Measurements from ENCODE around the gene ZNF19.

ZNF19 gene

DNA sequence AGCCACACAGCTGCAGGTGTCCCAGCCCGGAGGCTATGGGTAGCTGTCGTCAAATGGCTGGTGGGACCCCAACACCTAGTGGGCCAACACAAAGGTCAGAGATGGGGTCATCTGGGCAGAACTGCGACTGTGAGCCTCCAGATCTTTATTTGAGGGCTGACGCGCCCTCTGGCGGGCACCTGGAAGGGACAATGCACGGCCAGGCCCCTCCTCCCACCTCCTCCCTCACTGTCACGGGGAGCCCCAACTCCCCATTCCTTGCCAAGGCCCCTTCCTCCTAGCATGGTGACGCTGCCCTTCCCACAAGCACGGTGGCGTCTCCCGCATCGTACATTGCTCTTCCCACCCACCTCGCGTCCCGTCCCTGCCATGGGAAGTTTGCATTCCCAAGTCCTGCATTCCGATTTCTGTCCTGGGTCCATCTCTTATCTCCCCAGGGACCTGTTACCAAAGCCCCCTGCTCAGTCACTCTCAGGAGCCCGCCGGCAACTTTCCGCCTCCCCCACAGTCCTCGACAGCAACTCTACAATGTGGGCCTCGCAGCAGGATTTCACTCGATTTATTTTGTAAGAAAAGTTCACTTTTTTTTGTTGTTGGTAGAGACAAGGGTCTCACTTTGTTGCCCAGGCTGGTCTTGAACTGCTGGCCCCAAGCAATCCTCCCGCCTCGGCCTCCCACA lies 48.3 kb downstream of the ZNF19 start:
- DNase-seq, result peak in 1 of 2 donors; percentile 40

DNA sequence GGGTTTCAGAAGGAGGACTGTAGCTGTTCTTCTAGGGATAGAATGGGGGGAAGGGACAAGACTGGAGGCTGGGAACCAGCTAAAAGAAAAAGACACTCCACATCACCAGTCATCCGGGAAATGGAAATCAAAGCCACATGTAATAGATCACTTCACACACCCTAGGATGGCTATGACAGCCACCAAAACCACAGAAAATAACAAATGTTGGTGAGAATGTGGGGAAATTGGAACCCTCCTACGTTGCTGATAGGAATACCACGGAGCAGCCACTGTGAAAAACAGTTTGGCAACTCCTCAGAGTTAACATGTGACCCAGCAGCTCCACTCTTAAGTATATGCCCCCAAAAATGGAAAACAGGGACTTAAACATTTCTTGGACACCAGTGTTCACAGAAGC lies 49.6 kb downstream of the ZNF19 start:
- no peak for DNase-seq

DNA sequence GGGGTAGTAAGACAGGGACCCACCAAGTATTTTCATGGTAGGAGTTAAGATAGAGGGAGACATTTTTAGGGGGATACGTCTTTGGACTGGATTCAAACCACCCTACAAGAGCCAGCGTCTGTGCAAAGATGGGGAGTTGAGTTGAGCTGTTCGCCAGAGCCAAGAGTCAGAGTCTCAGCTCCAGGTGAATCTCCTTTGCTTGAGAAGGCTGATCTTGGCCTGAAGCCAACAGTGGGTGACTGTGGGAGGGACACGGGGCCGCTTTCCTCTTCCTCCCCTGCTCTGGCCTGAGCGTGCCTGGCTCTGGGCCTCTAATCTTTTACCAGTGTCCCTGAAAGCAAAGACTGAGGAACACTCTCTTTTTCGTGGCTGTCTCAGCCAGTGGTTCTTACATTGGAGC lies 52.7 kb downstream of the ZNF19 start:
- no peak for DNase-seq

DNA sequence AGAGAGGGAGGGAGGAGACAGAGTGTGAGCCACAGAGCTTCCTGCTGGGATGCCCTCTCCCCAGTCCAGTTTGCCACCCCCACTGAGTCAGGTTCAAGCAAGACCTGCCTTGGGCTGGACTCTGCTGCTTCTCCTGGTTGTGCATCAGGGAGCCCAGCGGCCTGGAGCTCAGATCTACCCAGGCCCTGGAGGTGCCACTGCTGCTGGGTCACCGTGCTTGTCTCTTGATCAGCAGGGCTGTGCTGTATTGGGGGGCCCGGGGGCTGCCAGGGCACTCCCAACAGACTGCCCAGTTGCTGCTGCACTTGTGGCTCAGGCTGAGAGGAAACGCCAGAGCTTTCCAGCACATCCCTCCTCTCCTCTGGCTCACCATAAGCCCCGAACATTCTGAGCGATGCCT lies 56.2 kb downstream of the ZNF19 start:
- DNase-seq, result no peak

DNA sequence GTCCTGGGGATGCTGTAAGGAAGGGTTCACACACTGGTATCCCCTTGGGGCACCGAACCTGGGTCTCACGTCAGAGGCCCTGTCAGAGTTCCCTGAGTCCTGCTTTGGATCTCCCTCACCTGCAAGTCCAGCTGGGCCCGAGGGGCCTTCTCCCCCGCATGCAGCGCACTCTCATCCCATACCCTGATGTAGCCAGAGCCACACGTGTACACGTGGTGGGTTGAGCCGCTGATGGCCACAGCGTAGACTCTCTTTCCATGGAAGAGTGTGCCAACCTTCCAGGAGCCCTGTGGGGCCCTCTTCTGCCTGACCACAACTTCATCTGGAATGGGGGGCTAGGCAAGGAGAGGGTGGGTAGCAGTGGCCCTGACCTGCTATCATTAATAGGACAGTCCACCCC lies 57.1 kb downstream of the ZNF19 start:
- DNase-seq, result no peak

DNA sequence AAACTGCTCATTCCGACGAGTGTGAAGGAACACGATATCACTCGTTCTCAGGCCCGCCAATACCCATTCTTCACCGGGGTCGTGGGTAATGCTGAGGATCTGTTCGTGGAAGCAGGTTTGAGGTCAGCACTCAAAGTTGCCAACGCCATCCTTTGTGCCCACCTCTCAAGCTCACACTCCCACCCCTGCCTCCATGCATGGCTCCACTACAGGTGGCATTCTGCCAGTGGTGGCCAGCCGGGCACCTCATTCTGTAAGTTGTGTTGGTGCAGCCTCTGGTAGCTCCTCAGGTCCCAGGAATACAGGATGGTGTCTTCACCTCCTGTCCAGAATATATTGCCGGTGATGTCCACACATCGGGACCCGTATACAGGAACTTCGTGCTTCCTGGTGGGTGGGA lies 57.9 kb downstream of the ZNF19 start:
- DNase-seq, result no peak

DNA sequence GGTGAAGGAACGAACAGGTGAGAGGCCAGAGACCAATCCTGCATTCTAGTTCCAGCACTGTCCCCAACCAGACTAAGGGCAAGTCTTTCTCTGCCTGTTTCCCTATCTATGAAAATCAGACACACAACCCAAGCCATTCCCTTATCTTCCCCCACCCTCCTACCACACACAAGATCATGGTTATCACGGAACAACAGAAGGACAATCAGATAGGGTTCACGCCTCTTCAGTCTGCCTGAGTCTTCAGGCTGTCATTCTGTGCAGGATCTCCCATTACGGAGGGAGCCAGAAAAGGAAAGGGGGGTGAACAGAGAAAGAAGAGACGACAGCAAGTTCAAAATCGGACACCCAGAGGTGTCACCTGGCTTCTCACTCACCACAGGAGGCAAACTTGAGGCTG lies 58.4 kb downstream of the ZNF19 start:
- DNase-seq, result no peak

DNA sequence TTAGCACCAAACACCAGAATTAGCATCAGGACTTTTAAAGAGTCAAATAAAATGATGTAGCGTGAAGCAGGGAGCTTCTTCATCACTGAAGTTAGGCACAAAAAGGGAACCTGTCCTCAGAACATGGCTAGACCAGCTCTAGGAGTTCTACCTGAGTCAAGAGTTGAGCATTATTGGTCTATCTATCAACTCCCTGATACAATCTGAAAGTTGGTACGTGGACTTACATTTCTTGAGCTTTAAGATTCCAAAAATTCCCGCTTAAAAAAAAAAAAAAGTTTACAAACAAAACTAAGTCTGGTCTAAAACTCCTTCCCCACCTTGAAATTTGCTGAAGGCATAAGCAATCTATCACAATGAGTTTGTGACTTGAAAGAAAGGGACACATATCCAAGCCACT lies 59.5 kb downstream of the ZNF19 start:
- no peak for DNase-seq

DNA sequence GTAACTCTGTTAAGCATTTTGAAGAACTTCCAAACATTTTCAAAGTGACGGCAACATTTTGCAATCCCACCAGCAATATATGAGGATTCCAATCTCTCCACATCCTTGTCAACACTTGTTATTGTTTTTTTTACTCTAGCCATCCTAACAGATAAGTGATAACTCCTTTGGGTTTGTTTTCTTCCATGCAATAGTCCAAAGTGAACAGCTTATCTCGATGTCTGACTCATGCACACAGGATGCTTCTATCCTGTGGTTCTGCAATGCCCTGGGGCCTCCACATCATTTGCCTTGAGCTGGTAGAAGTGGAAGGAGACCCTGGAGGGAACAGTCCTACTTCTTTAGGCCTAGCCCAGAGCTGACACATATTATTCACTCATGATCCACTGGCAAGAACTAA lies 60.2 kb downstream of the ZNF19 start:
- no peak for DNase-seq

DNA sequence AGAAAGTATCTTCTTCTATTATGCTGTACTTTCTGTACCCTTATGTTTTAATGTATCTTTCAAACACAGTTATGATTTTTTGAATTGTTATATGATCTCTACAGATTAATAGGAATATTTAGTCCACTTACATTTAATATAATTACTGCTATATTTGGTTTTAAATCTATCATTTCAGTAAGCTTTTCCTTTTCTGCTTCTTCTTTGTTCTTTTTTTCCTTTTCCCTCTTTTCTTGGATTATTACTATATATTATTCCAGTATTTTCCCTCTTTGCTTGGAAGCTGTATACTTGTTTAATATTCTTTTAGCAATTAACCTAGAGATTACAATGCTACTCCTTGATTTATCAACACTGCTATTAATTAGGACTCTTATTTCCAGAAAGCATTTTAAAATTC lies 60.7 kb downstream of the ZNF19 start:
- no peak for DNase-seq

DNA sequence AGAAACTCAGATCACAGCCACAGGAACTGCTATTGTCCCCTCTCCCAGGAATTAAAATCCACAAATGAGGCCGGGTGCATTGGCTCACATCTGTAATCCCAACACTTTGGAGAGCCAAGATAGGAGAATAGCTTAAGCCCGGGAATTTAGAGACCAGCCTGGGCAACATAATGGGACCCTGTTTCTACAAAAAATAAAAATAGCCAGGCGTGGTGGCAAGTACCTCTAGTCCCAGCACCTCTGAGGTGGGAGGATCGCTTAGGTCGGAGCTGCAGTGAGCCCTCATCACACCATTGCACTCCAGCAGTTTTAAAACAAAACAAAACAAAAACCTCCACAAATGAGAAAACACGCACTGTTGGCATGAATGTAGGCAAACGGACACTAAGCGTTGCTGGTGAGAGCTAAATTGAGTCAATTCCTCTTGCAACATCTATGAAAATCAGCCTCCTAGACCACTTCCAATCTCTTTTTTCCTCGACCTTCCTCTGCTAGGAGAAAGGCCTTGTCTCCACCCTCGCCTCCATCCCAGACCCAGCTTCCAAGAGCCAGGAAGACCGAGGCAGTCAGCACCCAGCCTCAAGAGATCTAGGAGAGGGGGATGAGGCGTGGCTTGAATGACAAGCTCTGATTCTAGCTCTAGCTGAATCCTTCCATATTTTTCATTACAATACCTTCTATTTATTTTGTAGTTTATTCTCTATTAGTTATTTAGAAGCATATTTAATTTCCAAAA lies 62.1 kb downstream of the ZNF19 start:
- DNase-seq, result no peak

DNA sequence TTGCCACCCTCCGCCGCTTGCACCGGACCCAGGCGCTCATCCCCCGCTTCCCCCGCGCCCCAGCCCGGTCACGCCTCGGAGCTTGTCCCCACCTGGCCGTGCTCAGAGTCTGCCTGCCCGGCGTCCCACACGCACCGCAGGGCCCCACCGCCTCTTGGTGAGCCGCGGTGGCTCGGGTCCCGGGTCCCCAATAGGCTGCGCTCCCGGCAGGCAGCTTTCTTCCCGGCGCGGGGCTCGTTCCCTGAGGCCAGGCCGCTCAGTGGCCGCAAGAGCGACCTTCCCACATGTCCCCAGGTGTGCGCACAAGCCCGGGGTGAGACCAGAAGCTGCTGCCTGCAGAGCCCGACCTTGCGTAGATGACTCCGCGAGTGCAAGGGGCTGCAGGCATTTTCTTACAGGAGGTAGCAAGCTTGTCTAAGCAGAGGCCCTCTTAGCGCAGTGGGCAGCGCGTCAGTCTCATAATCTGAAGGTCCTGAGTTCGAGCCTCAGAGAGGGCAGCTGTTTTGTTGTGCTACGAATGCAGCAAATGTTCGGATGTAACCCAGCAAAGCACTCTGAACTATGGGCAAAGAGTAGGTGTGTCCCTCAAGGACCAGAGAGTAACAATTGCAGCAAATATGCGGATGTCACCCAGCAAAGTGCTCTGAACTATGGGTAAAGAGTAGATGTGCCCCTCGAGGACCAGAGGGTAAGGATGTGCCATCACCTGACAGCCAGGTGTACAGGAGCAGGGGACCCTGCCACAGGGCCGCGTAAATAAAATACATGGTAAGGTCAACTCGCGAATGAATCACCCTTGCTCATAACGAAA lies 62.9 kb downstream of the ZNF19 start:
- peak; percentile 23 to 50 for DNase-seq

DNA sequence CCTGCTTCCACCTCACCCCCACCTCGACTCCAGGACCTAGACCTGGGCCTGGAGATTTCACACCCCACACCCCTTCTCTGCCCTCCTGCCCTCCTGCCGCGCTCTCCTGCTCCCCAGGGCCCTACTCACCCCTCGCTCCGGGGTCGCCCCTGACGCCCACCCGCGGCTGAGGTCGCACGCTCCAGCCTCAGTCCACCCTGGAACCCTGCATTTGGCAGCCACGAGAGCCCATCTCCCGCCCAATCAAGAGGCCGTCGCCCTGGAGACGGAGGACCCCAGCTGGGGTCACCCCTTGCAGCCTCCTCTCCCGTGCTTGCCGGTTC lies 63.4 kb downstream of the ZNF19 start:
- no peak for DNase-seq

DNA sequence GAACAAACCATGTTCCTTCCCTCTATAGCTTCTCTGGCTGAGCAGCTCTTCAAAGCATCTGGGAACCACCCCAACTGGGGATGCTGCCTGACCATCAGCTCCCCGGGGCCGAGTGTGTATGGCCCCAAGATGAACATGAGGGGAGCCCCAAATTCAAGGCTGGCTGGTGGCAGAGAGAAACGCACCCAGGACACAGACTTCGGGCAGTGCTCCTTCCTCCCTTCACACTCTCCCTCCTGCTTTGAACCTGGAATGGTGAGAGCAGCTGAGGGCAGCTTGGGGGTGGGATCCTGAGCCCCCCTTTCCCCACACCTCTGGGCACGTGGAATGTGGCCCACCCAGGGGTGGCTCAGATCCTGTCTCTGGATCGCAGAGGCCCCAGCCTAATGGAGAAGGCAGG lies 64.5 kb downstream of the ZNF19 start:
- no peak for DNase-seq

DNA sequence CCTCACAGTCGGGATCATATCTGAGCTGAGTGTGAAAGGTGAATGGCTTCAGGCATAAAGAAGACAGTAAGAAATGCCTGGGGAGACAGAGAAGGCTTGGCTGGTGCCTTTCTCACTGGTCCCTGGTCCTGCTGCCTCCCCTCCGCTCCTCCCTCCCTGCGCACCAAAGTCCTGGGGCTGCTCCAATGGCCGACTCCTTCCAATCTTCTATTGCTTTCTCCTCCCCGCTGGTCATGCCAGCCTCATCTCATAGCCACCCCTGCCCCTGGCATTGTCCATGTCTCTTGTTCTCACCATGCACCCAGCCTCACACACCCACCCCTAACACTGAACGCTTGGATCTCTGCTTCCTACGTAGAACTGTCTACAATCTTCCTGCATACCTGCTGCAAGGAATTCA lies 65.3 kb downstream of the ZNF19 start:
- no peak for DNase-seq
